ENCODE measurements around the gene MAPK7. TPM values are rescaled to one million over a fixed set of nuclear protein-coding genes. Genes with fewer than 3 reads are reported as not detected.

Gene MAPK7
- total RNA-seq, 1 donor from 2014 or later: 27.2 TPM

- DNase-seq (ENCODE audit: low spot score): no peak
These were observed 14.0 kb downstream of the MAPK7 start for GRCh38 chr17:19392303-19392702.

- peak; percentile 73 for DNase-seq (ENCODE audit: low spot score)
These were observed 19.3 kb downstream of the MAPK7 start for GRCh38 chr17:19397556-19398041.

- DNase-seq (ENCODE audit: low spot score): peak; percentile 90
These were observed 20.2 kb downstream of the MAPK7 start for GRCh38 chr17:19398301-19399181.

- peak; percentile 59 for DNase-seq (ENCODE audit: low spot score)
These were observed 21.6 kb downstream of the MAPK7 start for GRCh38 chr17:19399750-19400450.

- DNase-seq (ENCODE audit: low spot score): peak; percentile 74
These were observed 23.2 kb downstream of the MAPK7 start for GRCh38 chr17:19401321-19402010.

GRCh38 chr17:19402171-19402570 lies 23.9 kb downstream of the MAPK7 start:
- DNase-seq (ENCODE audit: low spot score): no peak

- DNase-seq (ENCODE audit: low spot score): peak; percentile 71
These were observed 24.7 kb downstream of the MAPK7 start for GRCh38 chr17:19403021-19403420.

- no peak for DNase-seq (ENCODE audit: low spot score)
These were observed 26.0 kb downstream of the MAPK7 start for GRCh38 chr17:19404264-19404663.

GRCh38 chr17:19405114-19405513 lies 26.8 kb downstream of the MAPK7 start:
- no peak for DNase-seq (ENCODE audit: low spot score)

GRCh38 chr17:19407601-19408345 lies 29.5 kb downstream of the MAPK7 start:
- DNase-seq (ENCODE audit: low spot score): peak; percentile 78

- DNase-seq (ENCODE audit: low spot score): peak; percentile 16
These were observed 30.0 kb downstream of the MAPK7 start for GRCh38 chr17:19408346-19408710.

- DNase-seq (ENCODE audit: low spot score): peak; percentile 69
These were observed 30.8 kb downstream of the MAPK7 start for GRCh38 chr17:19409066-19409465.

GRCh38 chr17:19409509-19409908 lies 31.2 kb downstream of the MAPK7 start:
- DNase-seq (ENCODE audit: low spot score): peak; percentile 72

- peak; percentile 77 for DNase-seq (ENCODE audit: low spot score)
These were observed 31.8 kb downstream of the MAPK7 start for GRCh38 chr17:19410091-19410490.

- peak; percentile 84 for DNase-seq (ENCODE audit: low spot score)
These were observed 32.8 kb downstream of the MAPK7 start, which contains the start of gene RNF112 for GRCh38 chr17:19410875-19411620. RNF112 (plus strand) TSS chr17:19411232; CDS start chr17:19411409, 177 bp downstream.

- DNase-seq (ENCODE audit: low spot score): peak; percentile 88
These were observed 33.3 kb downstream of the MAPK7 start for GRCh38 chr17:19411631-19412030.

- no peak for DNase-seq (ENCODE audit: low spot score)
These were observed 34.2 kb downstream of the MAPK7 start for GRCh38 chr17:19412510-19412909.

GRCh38 chr17:19412984-19413383 lies 34.7 kb downstream of the MAPK7 start:
- peak; percentile 83 for DNase-seq (ENCODE audit: low spot score)

GRCh38 chr17:19413761-19414160 lies 35.5 kb downstream of the MAPK7 start:
- peak; percentile 72 for DNase-seq (ENCODE audit: low spot score)
